HepG2 (cell line): ENCODE measurements around the gene C2orf49. TPM values are rescaled to one million over a fixed set of nuclear protein-coding genes. Genes with fewer than 3 reads are reported as not detected.

ENCODE experiments used
- FLYWCH1 ChIP-seq: sonication (generic); formaldehyde crosslinking; IDR thresholded peaks from 2 replicates; pipeline ENCODE4 v1.8.1; 2023; ENCODE audit warnings: mild to moderate bottlenecking, missing genetic modification reagents
- FOSL1 ChIP-seq: sonication (generic); formaldehyde crosslinking; IDR thresholded peaks from 2 replicates; pipeline ENCODE4 v1.9.0; 2021; ENCODE audit warnings: missing genetic modification reagents, borderline replicate concordance
- FOXM1 ChIP-seq: sonication (generic); formaldehyde crosslinking; IDR thresholded peaks from 2 replicates; pipeline ENCODE4 v1.5.0; 2020; ENCODE audit warnings: missing genetic modification reagents
- HINFP ChIP-seq: sonication (generic); formaldehyde crosslinking; IDR thresholded peaks from 2 replicates; pipeline ENCODE4 v1.4.0; 2020; ENCODE audit warnings: low read depth, mild to moderate bottlenecking, missing genetic modification reagents
- HNRNPH1 ChIP-seq: fragments of 200-400 bp; formaldehyde crosslinking; optimal IDR thresholded peaks from 2 replicates; pipeline ENCODE3; 2017; ENCODE audit warnings: mild to moderate bottlenecking, low read depth, low read length
- HNRNPUL1 ChIP-seq: fragments of 200-400 bp; formaldehyde crosslinking; IDR thresholded peaks from 2 replicates; pipeline ENCODE4 v1.6.1; 2017; ENCODE audit warnings: low read depth, mild to moderate bottlenecking, low read length, moderate library complexity
- KMT2A ChIP-seq: sonication (generic); formaldehyde crosslinking; IDR thresholded peaks from 2 replicates; pipeline ENCODE4 v1.4.0; 2020; ENCODE audit warnings: missing genetic modification reagents
- MAX ChIP-seq: IDR thresholded peaks from 2 replicates; pipeline ENCODE4 v1.6.1; 2012; ENCODE audit warnings: inconsistent platforms
- MNT ChIP-seq: fragments of 450-650 bp; IDR thresholded peaks from 2 replicates; pipeline ENCODE4 v1.6.1; 2016
- RBFOX2 ChIP-seq: fragments of 200-400 bp; formaldehyde crosslinking; IDR thresholded peaks from 2 replicates; pipeline ENCODE4 v1.6.1; 2017; ENCODE audit warnings: low read depth, mild to moderate bottlenecking, low read length
- SRSF1 ChIP-seq: fragments of 200-400 bp; formaldehyde crosslinking; optimal IDR thresholded peaks from 2 replicates; pipeline ENCODE3; 2017; ENCODE audit warnings: mild to moderate bottlenecking, low read depth, low read length, moderate library complexity
- TFE3 ChIP-seq: IDR thresholded peaks from 2 replicates; pipeline ENCODE4 v1.6.1; 2016
- ZBTB43 ChIP-seq: sonication (generic); formaldehyde crosslinking; conservative IDR thresholded peaks from 2 replicates; pipeline ENCODE4 v1.4.0; 2020; ENCODE audit warnings: missing genetic modification reagents
- ZNF124 ChIP-seq: sonication (generic); formaldehyde crosslinking; IDR thresholded peaks from 2 replicates; pipeline ENCODE4 v1.4.0; 2020; ENCODE audit warnings: missing genetic modification reagents
- ZNF136 ChIP-seq: sonication (generic); formaldehyde crosslinking; IDR thresholded peaks from 2 replicates; pipeline ENCODE4 v1.8.1; 2022; ENCODE audit warnings: low read depth, mild to moderate bottlenecking, moderate library complexity, missing genetic modification reagents
- ZNF224 ChIP-seq: sonication (generic); formaldehyde crosslinking; IDR thresholded peaks from 2 replicates; pipeline ENCODE4 v1.5.0; 2020; ENCODE audit warnings: mild to moderate bottlenecking, missing genetic modification reagents
- ZNF3 ChIP-seq: IDR thresholded peaks from 2 replicates; pipeline ENCODE4 v1.7.0; 2017; ENCODE audit warnings: inconsistent platforms
- ZNF382 ChIP-seq: sonication (generic); formaldehyde crosslinking; IDR thresholded peaks from 2 replicates; pipeline ENCODE4 v1.5.0; 2020; ENCODE audit warnings: missing genetic modification reagents, mild to moderate bottlenecking, borderline replicate concordance
- ZSCAN25 ChIP-seq: sonication (generic); formaldehyde crosslinking; IDR thresholded peaks from 2 replicates; pipeline ENCODE4 v1.8.0; 2022; ENCODE audit warnings: mild to moderate bottlenecking, missing genetic modification reagents
- polyA plus RNA-seq, 8 experiments: library from polyadenylated mRNA; depleted of rRNA in 3 of 8; stranded (reverse) in 7 of 8; unstranded in 1 of 8; fragments of >200 nt; fragmentation: Illumina TruSeq in 4 of 8; extraction: Trizol in 4 of 8; gene quantifications; 2 replicates each; pipeline versions ENCODE4 v1.2.1 to v1.2.3, GENCODE V29; 2011 to 2016; ENCODE audit warnings: low read depth in 4 of 8, missing spikeins in 1 of 8, mixed read lengths in 1 of 8; ENCODE audit not compliant: insufficient read depth in 1 of 8
- total RNA-seq, 5 experiments: library from RNA; depleted of rRNA; stranded (reverse); fragments of >200 nt; fragmentation: Illumina TruSeq; extraction: Trizol; gene quantifications; 2 replicates each; pipeline ENCODE4 v1.2.3, GENCODE V29; 2016; ENCODE audit warnings: low read depth in 1 of 5

C2orf49 gene
- total and polyA plus RNA-seq, 2 of the 13 experiments (the other 11 are each of a cell fraction or from before 2014, with no cell fraction given) = 24.7 to 28.8 TPM

GRCh38 chr2:105328281-105329196, 8.8 kb upstream of the C2orf49 start (continued):
- TF ChIP-seq HINFP (CRISPR knock-in tag) (peak; percentile 93), ZNF136 (0 out of 2 replicates have a peak, but pooled peaks have one; percentile 17), MAX (peak; percentile 97), HNRNPUL1 (no peak), FLYWCH1 (CRISPR knock-in tag) (no peak), RBFOX2 (no peak), FOXM1 (no peak), ZNF124 (CRISPR knock-in tag) (0 out of 2 replicates have a peak, but pooled peaks have one; percentile 12), TFE3 (CRISPR knock-in tag) (peak; percentile 80), SRSF1 (no peak), ZBTB43 (peak; percentile 61), KMT2A (CRISPR knock-in tag) (peak; percentile 71; the same call in 1 of the 2 replicates), MNT (peak; percentile 63), HNRNPH1 (no peak), ZNF382 (CRISPR knock-in tag) (no peak), FOSL1 (CRISPR knock-in tag) (no peak), ZNF3 (CRISPR knock-in tag) (peak; percentile 26; the same call in 1 of the 2 replicates), ZSCAN25 (CRISPR knock-in tag) (peak; percentile 74; the same call in 1 of the 2 replicates), ZNF224 (CRISPR knock-in tag) (peak; percentile 55; the same call in 1 of the 2 replicates)
